Endothelial cell of umbilical vein (primary cell): Measurements from ENCODE around the gene UBE4B. TPM values are rescaled to one million over a fixed set of nuclear protein-coding genes. Genes with fewer than 3 reads are reported as not detected.

Source experiments
- BruUV-seq: library from RNA; stranded (reverse); fragments of 400-500 nt; replicated peaks from 2 replicates; lab custom pipeline; 2021; lab: Mats Ljungman, UMichigan
- CTCF ChIA-PET: fragments of 300-600, 350-600 bp; sonication (Branson Sonifier 250); formaldehyde crosslinking; loops from one replicate; lab custom pipeline; 2021; ENCODE audit warnings: antibody characterized with exemption, inconsistent platforms; lab: Charles Lee
- POLR2A ChIA-PET: fragments of 300-600, 350-600 bp; sonication (Branson Sonifier 250); formaldehyde crosslinking; loops from one replicate; lab custom pipeline; 2021; ENCODE audit warnings: antibody characterized with exemption, inconsistent platforms; lab: Charles Lee
- DNase-seq: peaks from one replicate; pipeline ENCODE4 v3.0.0-alpha.2; 2011; ENCODE audit warnings: low read depth, low spot score
- FAIRE-seq: peaks from 2 replicates; lab custom pipeline; 2011; peaks lifted over from hg19 to GRCh38; lab: Jason Lieb, UNC
- H2AFZ ChIP-seq: 2 replicates; pipeline ENCODE4 v1.6.0; 2012; ENCODE audit warnings: low read depth, low read length, control low read depth, inconsistent platforms
- H3K27ac ChIP-seq: 2 replicates; pipeline ENCODE4 v1.5.1; 2011; ENCODE audit warnings: low read depth, mild to moderate bottlenecking, control low read depth, low read length, moderate library complexity; ENCODE audit not compliant: insufficient read depth
- H3K27me3 ChIP-seq, 2 experiments: 2 replicates each; pipeline versions ENCODE4 v1.6.0 to v1.6.1; 2011; ENCODE audit warnings: low read length in 2 of 2, mixed read lengths in 1 of 2; ENCODE audit not compliant: control insufficient read depth in 2 of 2, insufficient read depth in 2 of 2
- H3K36me3 ChIP-seq, 2 experiments: 2 replicates in 1 of 2; 3 replicates in 1 of 2; pipeline ENCODE4 v1.5.1; 2011; ENCODE audit warnings: low read length in 2 of 2, mild to moderate bottlenecking in 1 of 2, moderate library complexity in 1 of 2; ENCODE audit not compliant: control insufficient read depth in 2 of 2, insufficient read depth in 2 of 2; ENCODE audit errors: extremely low read depth in 1 of 2
- H3K4me1 ChIP-seq: 3 replicates; pipeline ENCODE4 v1.5.1; 2011; ENCODE audit warnings: mild to moderate bottlenecking, low read length; ENCODE audit not compliant: control insufficient read depth, insufficient read depth; ENCODE audit errors: extremely low read depth
- H3K4me2 ChIP-seq: 2 replicates; pipeline ENCODE4 v1.6.1; 2011; ENCODE audit warnings: low read length, control low read depth, mixed read lengths; ENCODE audit not compliant: insufficient read depth
- H3K4me3 ChIP-seq, 3 experiments: fragments of 200-600 bp in 1 of 3; sonication (generic), shearing (Covaris generic) in 1 of 3; replicated peaks in 1 of 3; 2 replicates each; pipeline ENCODE4 v1.5.1; 2011 to 2016; ENCODE audit warnings: control low read depth in 3 of 3, low read length in 3 of 3, mild to moderate bottlenecking in 2 of 3, inconsistent platforms in 1 of 3, low read depth in 1 of 3, moderate library complexity in 1 of 3; ENCODE audit not compliant: insufficient read depth in 1 of 3
- H3K79me2 ChIP-seq: 2 replicates; pipeline ENCODE4 v1.6.0; 2012; ENCODE audit warnings: low read length, inconsistent platforms; ENCODE audit not compliant: control insufficient read depth, insufficient read depth
- H3K9ac ChIP-seq: replicated peaks from 2 replicates; pipeline ENCODE3; 2011; ENCODE audit warnings: low read length, control low read depth; ENCODE audit not compliant: insufficient read depth; ENCODE audit errors: extremely low read depth
- H3K9me1 ChIP-seq: replicated peaks from 3 replicates; pipeline ENCODE4 v1.6.0; 2011; ENCODE audit warnings: mild to moderate bottlenecking, low read length; ENCODE audit not compliant: control insufficient read depth, insufficient read depth; ENCODE audit errors: extremely low read depth
- H3K9me3 ChIP-seq: replicated peaks from 2 replicates; pipeline ENCODE4 v1.5.1; 2012; ENCODE audit warnings: low read length, inconsistent platforms; ENCODE audit not compliant: control insufficient read depth, insufficient read depth
- H4K20me1 ChIP-seq: replicated peaks from 2 replicates; pipeline ENCODE3; 2011; ENCODE audit warnings: mild to moderate bottlenecking, low read length; ENCODE audit not compliant: control insufficient read depth, insufficient read depth; ENCODE audit errors: extremely low read depth
- EZH2 ChIP-seq: IDR thresholded peaks from 2 replicates; pipeline ENCODE4 v1.6.1; 2012; ENCODE audit warnings: borderline replicate concordance, low read depth, mild to moderate bottlenecking, moderate library complexity, low read length, inconsistent platforms; ENCODE audit not compliant: severe bottlenecking
- FOS ChIP-seq: IDR thresholded peaks from 2 replicates; pipeline ENCODE4 v1.6.1; 2011; ENCODE audit warnings: mild to moderate bottlenecking, low read length, moderate library complexity, borderline replicate concordance; ENCODE audit not compliant: insufficient read depth
- GATA2 ChIP-seq: IDR thresholded peaks from 2 replicates; pipeline ENCODE4 v1.7.0; 2011; ENCODE audit warnings: low read depth, mild to moderate bottlenecking, moderate library complexity, mixed read lengths, low read length; ENCODE audit not compliant: insufficient read length, insufficient read depth
- JUN ChIP-seq: IDR thresholded peaks from 2 replicates; pipeline ENCODE4 v1.6.1; 2011; ENCODE audit warnings: borderline replicate concordance, low read depth; ENCODE audit not compliant: insufficient read length, insufficient read depth
- MAX ChIP-seq: IDR thresholded peaks from 2 replicates; pipeline ENCODE4 v1.6.1; 2011; ENCODE audit not compliant: insufficient read depth, insufficient read length
- MYC ChIP-seq: IDR thresholded peaks from one replicate; pipeline ENCODE4 v1.6.1; 2011; ENCODE audit warnings: mild to moderate bottlenecking, low read depth, low read length
- POLR2A ChIP-seq: IDR thresholded peaks from 2 replicates; pipeline ENCODE4 v1.6.1; 2012; ENCODE audit warnings: low read depth, mild to moderate bottlenecking, control low read depth, low read length
- POLR2AphosphoS5 ChIP-seq: IDR thresholded peaks from 2 replicates; pipeline ENCODE4 v1.6.1; 2012; ENCODE audit warnings: low read depth, mild to moderate bottlenecking, control low read depth, low read length, moderate library complexity; ENCODE audit not compliant: insufficient read depth
- dilution Hi-C: fragments of 300-500 bp; cut with MboI; formaldehyde crosslinking; loops from one replicate; pipeline ENCODE4 v1.15.0; 2019; ENCODE audit warnings: low sequenced_read_pairs; ENCODE audit not compliant: extremely low pct_ligation_motif_present
- intact Hi-C: fragments of 100-400 bp; cut with micrococcal nuclease; formaldehyde crosslinking; loops from one replicate; pipeline ENCODE4 v1.10.0; 2022
- polyA plus RNA-seq, 4 experiments: library from polyadenylated mRNA; depleted of rRNA in 3 of 4; stranded (reverse) in 3 of 4; unstranded in 1 of 4; fragments of >200 nt; gene quantifications; 2 replicates each; pipeline versions ENCODE4 v1.2.1 to v1.2.3, GENCODE V29; 2011 to 2012; ENCODE audit warnings: missing spikeins in 1 of 4
- total RNA-seq: library from RNA; stranded (reverse); gene quantifications from 2 replicates; pipeline ENCODE4 v1.2.3, GENCODE V29; 2021
- TF ChIP-seq, protein P1 (sequence below), 2 donors: IDR thresholded peaks; 1 replicate in 1 of 2; 2 replicates in 1 of 2; pipeline ENCODE4 v1.5.1; 2011; ENCODE audit warnings: low read length in 2 of 2, mild to moderate bottlenecking in 2 of 2, moderate library complexity in 2 of 2, control low read depth in 1 of 2, inconsistent platforms in 1 of 2, low read depth in 1 of 2; ENCODE audit not compliant: insufficient read depth in 1 of 2; ENCODE audit errors: extremely low read depth in 1 of 2

UBE4B gene
- total and polyA plus RNA-seq, 2 donors (not counting 3 experiments of a cell fraction or from before 2014, with no cell fraction given): 17.8 to 54.5 TPM

DNA sequence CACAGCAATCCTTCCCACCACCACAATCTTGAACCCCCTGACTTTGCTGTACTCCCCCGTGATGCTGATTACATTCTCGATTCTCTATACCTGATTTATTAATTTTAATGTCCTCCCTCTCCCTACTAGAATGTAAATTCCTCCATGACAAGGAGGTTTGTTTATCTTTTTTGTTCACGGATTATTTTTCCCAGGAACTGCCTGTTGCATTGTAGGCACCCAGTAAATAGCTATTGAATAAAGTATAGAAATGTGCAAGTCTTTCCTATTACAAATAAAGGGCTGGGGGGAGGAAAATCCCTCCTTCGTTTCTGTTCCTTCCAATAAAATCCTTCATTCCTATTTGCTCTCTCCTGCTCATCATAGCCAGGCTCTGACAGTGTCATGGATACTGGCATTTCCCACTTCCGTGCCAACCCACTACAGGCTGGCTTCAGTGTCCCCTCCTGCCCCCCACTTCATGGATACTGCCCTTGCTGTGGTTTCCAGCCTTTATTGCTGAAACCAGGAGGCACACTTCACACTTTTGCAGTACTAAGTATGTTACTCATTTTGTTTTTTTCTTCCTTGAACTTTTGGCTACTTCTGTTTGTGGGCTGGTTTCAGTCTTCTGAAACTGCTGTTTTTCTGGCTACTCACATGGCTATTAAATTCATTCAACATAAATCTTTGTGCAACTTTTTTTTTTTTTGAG, 185.1 kb downstream of the UBE4B start:
- no peaks in the 10 kb centered on the region for H3K9me3 ChIP-seq
- H4K20me1 ChIP-seq: peaks cover 6% of the 10 kb centered on the region
- no peak for TF ChIP-seq POLR2AphosphoS5
- TF ChIP-seq GATA2: no peak
- no peak for TF ChIP-seq EZH2
- TF ChIP-seq, protein P1, sequence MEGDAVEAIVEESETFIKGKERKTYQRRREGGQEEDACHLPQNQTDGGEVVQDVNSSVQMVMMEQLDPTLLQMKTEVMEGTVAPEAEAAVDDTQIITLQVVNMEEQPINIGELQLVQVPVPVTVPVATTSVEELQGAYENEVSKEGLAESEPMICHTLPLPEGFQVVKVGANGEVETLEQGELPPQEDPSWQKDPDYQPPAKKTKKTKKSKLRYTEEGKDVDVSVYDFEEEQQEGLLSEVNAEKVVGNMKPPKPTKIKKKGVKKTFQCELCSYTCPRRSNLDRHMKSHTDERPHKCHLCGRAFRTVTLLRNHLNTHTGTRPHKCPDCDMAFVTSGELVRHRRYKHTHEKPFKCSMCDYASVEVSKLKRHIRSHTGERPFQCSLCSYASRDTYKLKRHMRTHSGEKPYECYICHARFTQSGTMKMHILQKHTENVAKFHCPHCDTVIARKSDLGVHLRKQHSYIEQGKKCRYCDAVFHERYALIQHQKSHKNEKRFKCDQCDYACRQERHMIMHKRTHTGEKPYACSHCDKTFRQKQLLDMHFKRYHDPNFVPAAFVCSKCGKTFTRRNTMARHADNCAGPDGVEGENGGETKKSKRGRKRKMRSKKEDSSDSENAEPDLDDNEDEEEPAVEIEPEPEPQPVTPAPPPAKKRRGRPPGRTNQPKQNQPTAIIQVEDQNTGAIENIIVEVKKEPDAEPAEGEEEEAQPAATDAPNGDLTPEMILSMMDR (IDR thresholded peaks at IDR 0.05; ENCODE audit: extremely low read depth in 1 of 2, insufficient read depth in 1 of 2, low read depth in 1 of 2, low read length in 2 of 2): no peak
- no peak for TF ChIP-seq FOS
- no peak for TF ChIP-seq POLR2A
- TF ChIP-seq JUN: no peak
- no peak for TF ChIP-seq MAX
- no peak for TF ChIP-seq MYC
- no peaks in the 10 kb centered on the region for H3K36me3 ChIP-seq
- peak overlapping the region; percentile 9 for H3K9ac ChIP-seq
- H3K4me3 ChIP-seq: no peak overlapping the region
- H2AFZ ChIP-seq: no peak overlapping the region
- no peak for FAIRE-seq
- H3K4me1 ChIP-seq: peaks cover 22% of the 10 kb centered on the region
- H3K79me2 ChIP-seq: peaks cover 82% of the 10 kb centered on the region
- ChIA-PET POLR2A (interaction anchor here (1.0 kb wide), 1 partner anchor 8 kb away, joined by 3 read pairs; the partner anchor contains the start of gene KIF1B), CTCF (interaction anchor here (2.1 kb wide), 1 partner anchor 8 kb away, joined by 7 read pairs; the partner anchor contains the start of gene KIF1B)
- no peak overlapping the region for H3K27ac ChIP-seq
- no TSS peak for BruUV-seq
- peak; percentile 52 for DNase-seq
- dilution Hi-C loops: no loop called here
- H3K27me3 ChIP-seq: no peaks in the 10 kb centered on the region
- H3K4me2 ChIP-seq: no peak overlapping the region
- H3K9me1 ChIP-seq: no peaks in the 10 kb centered on the region
- intact Hi-C loops: no loop called here
